Amniotic stem cell (primary cell): ENCODE data around the gene VWDE.
A peak's percentile ranks its signal among the peaks of the same experiment; 100 is the strongest.
"Not testable (repeated sequence)": the region's sequence is repeated elsewhere in the genome, so short reads cannot be mapped to it uniquely, and the experiment has no call there.

Experiments
- DNase-seq: peaks from one replicate; lab custom pipeline; 2025; lab: John Stamatoyannopoulos, UW

The VWDE gene

DNA sequence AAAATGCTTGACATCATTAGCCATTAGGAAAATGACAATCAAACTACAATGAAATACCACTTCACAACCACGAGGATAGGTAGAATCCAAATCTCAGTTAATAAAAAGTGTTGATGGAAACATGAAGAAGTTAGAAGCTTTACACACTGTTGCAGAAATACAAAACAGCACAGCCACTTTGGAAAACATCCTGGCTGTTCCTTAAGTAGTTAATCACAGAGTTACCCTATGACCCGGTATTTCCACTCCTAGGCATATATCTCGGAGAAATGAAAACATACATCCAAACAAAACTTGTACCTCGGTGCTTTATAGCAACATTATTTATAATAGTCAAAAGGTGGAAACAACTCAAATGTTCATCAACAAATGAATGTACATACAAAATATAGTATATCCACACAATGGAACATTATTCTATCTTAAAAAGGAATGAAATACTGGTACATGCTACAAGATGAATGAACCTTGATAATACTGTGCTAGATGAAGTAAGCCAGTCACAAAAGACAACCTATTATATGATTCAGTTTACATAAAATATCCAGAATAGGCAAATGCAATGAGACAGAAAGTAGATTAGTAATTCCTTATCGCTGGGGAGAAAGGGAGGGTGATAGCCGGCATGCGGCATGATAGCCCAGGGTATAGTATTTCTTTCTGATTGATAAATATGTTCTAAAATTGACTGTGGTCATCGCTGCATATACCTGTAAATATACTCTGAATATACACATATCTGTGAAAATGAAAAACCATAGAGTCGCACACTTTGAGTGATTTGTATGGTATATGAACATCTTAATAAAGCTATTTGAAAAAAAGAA, 1.9 kb downstream of the VWDE start:
- DNase-seq, result no peak

DNA sequence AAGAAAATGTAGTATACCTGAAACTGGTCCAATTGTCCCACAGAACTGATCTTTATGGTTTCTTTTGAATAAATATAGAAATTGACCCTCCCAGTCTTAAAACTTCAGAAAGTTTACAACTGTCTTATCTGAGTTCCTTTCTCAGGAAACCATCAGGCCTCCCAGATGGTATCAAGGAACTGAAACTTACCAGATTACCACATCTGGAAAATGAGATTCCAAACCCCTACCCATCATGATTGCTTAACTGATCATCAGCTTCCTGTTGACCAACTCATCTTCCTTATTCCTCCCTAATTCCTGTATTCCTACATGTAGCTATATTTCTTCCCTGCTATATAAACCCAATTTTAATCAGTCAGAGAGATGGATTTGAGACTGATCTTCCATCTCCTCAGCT, 5.5 kb downstream of the VWDE start:
- DNase-seq, result no peak

DNA sequence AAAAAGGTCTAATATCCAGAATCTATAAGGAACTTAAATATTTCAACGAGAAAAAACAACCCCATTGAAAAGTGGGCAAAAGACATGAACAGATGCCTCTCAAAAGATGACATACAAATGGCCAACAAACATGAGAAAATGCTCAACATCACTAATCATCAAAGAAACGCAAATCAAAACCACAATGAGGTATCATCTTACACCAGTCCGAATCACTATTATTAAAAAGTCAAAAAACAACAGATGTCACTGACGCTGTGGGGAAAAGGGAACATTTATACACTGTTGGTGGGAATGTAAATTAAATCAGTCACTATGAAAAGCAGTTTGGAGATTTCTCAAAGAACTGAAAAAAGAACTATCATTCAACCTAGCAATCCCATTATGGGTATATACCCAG, 6.0 kb downstream of the VWDE start:
- DNase-seq, result no peak

DNA sequence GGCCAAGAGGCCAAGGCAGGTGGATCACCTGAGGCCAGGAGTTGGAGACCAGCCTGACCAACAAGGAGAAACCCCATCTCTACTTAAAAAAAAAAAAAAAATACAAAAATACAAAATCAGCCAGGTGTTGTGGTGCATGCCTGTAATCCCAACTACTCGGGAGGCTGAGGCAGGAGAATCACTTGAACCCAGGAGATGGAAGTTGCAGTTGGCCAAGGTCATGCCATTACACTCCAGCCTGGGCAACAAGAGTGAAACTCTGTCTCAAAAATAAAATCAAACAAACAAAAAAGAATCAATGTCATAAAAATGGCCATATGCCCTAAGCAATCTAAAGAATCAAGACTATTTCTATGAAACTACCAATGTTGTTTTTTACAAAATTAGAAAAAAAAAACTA, 7.0 kb downstream of the VWDE start:
- DNase-seq, result not testable (repeated sequence)

DNA sequence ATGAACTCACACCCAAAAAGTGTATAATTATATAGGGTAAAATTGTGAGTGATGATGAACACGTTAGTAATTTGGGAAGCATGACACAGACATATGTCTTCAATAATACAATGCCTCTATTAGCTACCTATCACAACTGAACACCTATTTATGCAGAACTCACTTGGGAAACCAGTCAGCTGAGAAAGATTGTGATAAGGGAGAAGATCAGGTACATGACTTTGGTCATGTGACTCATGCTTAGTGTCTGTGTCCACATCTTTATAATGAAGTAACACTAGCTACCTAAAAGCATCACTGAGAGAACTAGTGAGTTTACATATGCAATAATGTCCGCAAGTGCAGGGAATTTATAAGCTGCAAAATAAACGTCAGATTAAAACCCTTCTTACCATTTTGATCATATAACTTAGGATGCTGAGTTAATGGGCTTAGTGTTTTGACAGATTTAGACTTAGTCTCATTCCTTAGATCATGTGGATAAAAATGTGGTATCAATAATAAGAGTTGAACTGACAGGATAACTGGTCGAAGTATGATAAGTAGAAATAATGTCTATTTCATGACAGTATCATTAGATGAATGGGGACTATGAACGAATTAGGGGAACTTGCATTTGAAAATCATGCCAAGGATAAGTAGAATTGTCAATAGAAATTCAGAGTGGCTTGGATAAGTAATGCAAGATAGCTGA, 11.6 kb downstream of the VWDE start:
- DNase-seq, result no peak

DNA sequence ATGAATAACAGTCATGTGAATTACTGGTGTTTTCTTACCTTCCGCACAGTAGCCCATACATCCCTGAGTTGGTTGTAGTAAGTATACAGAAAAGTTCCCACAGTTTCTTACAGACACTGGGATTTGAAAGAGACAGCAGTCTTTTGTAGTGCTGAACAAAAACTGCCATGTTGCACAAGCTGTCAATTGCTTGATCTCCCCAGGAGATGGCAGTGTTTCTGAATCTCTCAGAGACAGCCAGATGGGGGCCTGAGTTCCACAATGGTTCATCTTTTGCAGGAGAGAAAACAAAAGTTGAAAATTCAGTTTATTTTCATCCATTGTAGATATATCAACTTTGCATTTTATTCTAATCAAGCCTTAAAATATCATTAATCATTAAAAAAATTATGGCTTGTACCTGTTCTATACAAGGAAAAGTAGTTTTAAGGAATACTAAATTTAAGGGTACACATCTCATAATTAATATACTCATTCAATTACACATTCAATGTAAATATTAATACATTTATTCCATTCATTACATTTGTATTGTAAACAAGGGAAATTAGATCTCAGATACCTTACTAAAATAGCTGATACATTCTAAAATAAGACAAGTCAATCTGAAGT, 14.5 kb downstream of the VWDE start:
- peak; percentile 36 for DNase-seq

DNA sequence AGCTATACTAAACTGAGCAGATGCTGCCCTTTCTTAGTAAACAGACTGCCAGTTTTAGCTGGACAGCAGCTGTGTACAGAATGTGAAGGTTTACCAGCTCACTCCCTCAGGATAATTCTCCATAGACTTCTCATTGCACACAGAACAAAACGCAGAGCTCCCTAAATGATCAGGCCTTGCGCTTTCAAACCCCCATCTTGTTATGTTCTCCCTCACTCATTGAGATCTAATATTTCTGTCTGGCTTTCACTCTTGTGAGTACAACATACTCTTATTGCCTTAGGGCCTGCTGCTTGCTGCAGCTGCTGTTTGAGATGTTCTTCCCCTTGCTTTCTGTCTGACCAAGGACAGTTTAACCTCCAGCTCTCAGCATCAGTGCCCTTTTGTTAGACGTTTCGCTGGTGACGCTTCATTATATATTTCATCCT, 17.3 kb downstream of the VWDE start:
- no peak for DNase-seq

DNA sequence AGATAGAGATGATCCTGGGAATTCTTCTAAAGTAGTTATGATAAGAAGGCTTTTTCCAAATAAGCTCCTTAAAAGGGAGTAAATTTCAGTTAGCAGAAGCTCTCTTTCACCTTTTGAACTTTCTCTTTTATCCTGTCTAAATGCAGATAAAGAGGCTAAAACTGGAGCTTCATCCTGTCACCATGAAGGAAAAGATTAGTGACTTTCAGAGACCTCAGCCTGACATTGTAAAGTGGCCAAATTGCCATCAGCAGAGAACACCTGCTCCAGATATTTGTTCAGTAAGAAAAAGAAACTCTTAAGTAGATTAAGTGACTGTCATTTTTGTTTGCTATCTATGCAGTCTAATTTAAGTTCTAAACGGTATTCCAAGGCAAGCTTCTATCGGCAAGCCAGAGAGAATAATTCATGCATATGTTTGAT, 18.3 kb downstream of the VWDE start:
- no peak for DNase-seq

DNA sequence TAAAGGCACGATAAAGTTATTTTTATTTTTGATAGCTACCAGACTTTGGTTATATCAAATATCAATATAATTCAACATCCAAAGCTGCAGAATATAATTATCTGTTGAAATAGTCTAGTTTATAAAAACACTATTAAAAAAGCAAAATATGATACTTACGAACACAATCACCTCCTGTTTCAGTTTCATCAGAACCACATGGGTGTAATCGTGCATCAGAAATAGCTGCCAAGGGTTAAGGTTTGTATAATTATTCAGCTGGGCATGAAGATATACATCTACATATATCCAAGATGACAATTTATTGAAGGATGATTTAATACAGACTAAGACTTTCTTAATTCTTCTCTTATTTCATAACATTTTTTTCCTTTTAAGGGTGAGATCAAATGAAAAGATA, 20.3 kb downstream of the VWDE start:
- DNase-seq, result no peak

DNA sequence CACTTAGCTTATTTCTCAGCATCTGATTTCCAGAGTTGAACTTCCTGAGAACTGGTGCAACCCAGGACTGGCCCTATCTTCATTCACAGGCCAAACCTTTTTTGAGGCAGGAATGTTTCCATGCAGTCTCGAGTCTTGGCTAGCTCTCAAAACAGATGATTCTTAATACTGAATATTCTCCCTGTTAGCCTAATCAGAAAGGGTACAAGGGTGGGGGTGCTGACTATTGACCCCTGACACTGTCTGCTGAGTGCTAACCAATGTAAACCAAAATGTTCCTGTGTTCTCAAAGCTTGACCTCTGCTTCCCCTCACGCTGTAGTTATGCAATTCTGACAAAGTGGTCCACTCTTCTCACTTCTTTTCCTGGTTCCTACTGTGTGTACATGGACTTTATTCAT, 25.3 kb downstream of the VWDE start:
- no peak for DNase-seq

DNA sequence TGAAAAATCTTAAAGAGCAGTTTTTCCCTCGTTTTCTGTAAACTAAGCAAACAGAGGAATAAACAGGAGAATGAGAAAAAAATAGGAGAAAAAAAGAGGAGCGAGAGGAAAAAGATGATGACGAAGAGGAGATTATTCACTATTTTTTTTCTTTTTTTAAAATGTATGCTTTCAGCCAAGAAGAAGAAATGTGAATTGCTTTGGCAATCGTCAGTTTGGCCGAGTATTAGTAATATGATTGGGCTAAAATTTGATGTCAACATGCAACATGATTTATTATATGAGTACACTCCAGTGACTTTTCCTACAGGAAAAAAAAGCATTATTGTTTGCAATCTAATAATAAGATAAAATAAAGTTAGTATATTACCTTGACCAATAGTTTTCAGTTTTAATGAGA, 26.3 kb downstream of the VWDE start:
- DNase-seq, result no peak

DNA sequence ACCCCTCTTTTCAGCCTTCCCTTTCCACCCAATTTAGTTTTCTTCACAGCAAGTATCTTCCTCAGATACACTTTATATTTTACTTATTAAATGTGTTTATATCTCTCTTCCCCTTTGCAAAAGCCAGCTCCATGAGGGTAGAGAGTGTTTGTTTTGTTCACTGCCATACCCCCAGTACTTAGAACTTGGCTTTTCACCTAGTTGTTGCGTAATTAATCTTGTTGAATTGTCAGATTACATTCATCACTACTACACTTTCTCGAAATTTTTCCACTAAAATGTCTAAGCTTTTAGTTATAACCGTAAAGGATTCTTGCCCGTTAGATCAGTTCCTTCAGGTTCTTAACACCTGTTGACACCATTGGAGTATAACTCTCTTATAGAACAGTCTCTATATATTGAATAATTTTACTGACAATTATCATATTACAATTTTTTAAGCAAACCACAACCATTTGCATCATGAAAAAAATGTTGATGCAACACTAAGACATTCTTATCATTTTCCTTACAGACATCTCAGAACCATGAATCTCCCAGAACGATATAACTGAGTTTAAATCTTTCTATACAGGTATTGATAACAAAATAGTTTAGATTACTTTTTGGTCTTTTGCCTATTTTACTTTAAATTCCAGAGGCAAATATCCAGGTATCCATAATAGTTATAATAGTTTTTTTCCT, 29.9 kb downstream of the VWDE start:
- no peak for DNase-seq

DNA sequence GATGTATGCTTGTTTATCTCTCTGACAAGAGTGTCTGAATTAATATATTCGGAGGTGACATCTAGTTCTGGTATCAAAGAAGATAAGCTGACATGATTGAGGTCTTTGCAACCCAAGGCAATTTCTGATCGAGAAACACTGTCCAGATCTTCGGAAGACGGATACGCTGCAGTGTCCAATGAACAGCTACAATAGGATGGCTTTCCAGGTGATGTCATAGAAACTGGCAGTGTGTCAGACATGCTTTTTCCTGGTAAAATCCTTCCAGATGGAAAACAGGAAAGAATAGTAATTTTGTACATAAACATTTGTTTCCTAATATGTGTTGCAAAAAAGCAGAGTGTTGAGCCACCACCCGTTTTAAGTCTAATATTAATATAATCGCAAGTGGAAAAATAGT, 33.4 kb downstream of the VWDE start:
- no peak for DNase-seq

DNA sequence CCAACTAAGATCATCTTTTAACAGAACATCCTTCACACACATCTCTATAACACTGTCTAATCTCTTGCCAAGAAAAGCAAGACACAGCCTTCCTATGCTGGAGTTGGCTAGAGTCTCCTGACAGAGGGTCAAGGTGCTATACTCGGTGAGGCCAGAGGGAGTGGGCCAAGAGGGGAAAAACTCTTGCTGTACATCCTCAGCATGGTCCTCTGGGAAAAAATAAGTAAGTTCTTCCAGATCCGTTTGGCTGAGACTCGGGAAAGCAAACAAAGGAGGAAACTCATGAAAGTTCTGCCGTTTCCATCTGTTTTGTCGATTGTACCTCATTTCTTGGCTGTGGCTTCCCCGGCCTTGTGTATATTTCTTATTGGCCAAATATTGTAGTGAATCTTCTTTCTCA, 33.9 kb downstream of the VWDE start:
- DNase-seq, result no peak

DNA sequence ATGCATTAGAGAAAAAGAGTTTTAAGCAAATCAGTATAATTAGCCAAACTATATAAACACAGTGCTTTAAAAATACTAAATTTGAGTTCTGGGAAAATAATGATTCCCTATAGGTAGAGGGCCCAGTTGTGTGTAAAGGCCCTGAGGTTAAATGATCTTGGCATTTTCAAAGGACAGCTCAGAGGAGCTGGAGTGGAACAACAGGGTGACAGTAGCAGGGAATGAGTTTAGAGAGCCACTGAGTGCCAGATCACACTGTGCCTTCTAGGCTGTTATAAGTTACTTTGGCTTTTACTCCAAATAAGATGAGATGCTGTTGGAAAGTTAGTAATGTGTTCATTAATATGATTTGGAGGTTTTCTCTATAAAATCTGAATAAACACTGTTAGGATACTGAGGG, 34.6 kb downstream of the VWDE start:
- no peak for DNase-seq

DNA sequence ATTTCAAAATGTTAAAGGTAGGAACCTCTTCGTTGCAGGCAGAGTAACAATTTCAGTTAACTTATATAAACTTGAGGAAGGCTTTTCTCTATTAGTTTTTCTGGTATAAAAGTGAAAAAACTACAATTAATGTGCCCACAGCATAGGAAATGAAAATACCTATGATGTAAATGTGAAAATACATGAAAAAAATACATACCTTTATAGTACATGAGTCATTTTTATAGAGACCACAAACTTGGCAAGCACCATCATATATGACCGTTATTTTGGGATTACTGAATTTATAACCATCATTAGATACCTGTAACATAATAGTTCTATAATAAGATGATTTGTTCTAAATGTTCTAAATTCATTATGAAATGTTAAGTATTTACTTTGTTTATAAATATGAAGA, 42.7 kb downstream of the VWDE start:
- no peak for DNase-seq

DNA sequence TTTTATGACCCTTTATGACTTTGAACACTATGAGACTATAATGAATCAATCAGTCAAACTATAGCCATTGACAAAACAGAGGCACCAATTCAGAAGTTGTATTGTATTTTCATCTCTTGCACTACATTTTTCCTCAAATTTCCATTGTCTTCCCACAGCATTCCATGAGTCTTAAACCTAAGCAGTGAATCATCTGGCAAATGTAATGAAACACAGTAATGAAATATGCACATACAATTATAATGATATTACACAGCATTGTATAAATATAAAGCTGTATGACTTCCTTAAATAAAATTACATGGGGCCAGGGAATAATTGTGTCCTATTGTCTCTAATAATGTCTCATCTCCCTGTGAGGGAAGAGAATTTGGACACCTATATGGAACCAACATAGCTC, 45.0 kb downstream of the VWDE start:
- DNase-seq, result no peak

DNA sequence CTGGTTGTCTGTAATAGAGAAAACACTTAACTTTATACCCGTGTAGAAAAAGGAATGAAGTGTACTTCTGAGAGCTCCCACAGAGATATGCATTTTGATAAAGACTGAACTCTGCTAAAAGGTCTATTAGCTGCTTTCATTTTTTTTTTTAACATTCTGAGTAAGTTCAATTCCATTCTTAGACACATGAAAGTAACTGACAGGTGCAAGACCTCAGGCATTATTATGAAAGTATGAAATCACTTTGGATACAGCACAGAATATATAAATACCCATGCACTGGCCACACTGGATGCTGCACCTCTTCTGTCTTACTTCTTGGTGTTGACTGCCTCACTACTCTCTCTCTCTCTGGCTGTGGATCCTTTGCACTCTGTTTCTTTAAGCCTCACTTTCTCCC, 46.2 kb downstream of the VWDE start:
- no peak for DNase-seq

DNA sequence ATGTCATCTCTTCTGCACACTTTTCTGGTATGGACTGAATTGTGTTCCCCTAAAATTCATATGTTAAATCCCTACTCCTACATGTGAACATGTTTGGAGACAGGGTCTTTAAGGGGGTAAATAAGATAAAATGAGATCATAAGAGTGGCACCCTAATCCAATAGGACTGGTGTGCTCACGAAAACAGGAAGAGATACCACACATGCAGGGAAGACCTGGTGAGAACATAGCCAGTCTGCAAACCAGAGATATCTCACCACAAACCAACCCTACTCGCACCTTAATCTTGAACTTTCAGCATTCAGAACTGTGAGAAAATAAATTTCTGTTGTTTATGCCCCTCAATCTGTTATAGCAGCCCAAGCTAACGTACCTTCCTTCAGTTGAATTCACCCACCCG, 51.8 kb downstream of the VWDE start:
- no peak for DNase-seq

DNA sequence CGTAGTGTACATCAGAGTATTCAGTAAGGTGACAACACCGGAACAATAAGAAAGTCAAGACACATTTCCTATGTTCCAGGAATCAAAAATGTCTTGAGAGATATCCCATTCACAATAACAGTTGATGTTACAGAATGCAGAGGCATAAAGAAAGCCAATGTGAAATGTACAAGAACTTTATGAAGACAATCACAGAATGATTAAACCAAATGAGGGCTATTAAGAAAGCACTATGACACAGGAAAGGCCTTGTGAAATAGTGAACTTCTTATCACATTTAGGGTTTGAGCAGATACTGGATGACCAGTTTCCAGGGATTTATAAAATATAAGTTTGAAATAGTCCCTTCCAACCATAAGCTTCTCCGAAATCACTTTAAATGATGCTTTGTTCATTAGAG, 52.7 kb downstream of the VWDE start:
- no peak for DNase-seq

DNA sequence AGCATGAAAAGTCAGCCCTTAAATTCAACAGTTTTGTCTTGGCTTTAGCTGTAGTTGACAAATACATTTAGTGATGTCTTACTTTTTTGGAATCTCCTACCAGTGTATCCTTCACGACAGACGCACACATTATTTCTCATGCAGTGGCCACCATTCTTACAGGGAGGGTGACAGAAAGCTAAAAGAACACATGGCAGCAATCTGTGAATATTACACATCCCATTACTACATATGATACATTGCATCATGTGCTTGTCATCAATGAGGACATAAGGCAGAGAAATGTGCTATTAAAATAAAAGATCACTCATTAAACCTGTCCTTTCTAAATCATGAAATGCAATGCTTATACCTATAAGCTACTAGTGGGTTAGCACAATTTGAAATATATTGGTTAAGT, 66.6 kb downstream of the VWDE start:
- no peak for DNase-seq

DNA sequence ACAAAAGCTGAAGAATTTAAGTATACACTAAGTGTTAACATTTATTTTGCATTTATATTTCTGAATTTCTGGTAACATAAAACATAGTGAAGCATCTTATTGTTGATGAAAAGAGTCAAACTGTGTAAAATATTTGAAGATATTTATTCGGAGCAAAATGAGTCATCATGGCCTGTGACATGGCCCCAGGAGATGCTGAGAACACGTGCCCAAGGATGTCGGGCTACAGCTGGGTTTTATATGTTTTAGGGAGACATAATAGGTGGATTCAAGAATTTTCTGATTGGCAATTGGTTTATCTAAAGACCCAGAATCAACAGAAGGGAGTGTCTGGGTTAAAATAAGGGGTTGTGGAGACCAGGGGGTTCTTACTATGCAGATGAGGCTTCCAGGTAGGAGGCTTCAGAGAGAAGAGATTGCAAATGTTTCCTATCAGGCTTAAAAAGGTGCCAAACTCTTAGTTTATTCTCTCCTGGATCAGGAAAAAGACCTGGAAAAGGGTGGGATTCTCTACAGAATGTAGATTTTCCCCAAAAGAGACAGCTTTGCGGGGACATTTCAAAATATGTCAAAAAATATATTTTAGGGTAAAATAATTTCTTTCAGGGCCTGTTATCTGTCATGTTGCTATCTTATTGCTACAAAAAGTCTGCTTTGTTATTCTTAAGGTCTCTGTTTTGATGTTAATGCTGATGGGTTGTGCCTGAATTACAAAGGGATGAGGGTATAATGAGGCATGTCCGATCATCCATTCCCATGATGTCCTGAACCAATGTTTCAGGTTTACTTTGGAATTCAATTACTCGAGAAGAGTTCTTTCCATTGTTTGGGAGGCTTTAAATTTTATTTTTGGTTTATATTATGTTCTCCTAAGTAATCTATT, 74.5 kb downstream of the VWDE start:
- DNase-seq, result no peak
